PC-3 (cell line): ENCODE data around the gene RHOT2. TPM values are rescaled to one million over a fixed set of nuclear protein-coding genes. Genes with fewer than 3 reads are reported as not detected.
A peak's percentile ranks its signal among the peaks of the same experiment; 100 is the strongest.

Experiments used
- ATAC-seq: fragments of 200-7000 bp; cut with Tn5 transposase; 2 replicates; pipeline ENCODE4 v1.9.1; 2020; ENCODE audit warnings: mild to moderate bottlenecking, moderate library complexity
- Bru-seq: library from RNA; stranded (reverse); fragments of 400-500 nt; gene quantifications from one replicate; lab custom pipeline; 2021; lab: Mats Ljungman, UMichigan
- BruChase-seq, 2 experiments: library from RNA; stranded (reverse); fragments of 400-500 nt; gene quantifications; one replicate each; lab custom pipeline; 2021; lab: Mats Ljungman, UMichigan
- BruUV-seq: library from RNA; stranded (reverse); fragments of 400-500 nt; replicated peaks from 2 replicates; lab custom pipeline; 2021; lab: Mats Ljungman, UMichigan
- CTCF ChIA-PET: fragments of 300-600 bp; sonication (Branson Sonifier 250); formaldehyde crosslinking; loops from one replicate; lab custom pipeline; 2022; ENCODE audit warnings: antibody characterized with exemption; lab: Charles Lee
- POLR2A ChIA-PET: fragments of 300-600 bp; sonication (Branson Sonifier 250); formaldehyde crosslinking; loops from one replicate; lab custom pipeline; 2022; ENCODE audit warnings: antibody characterized with exemption; ENCODE audit not compliant: unreplicated experiment; lab: Charles Lee
- DNase-seq: peaks from one replicate; pipeline ENCODE4 v3.0.0-alpha.2; 2015
- H2AFZ ChIP-seq: fragments of 300-600 bp; sonication (generic); 2 replicates; pipeline ENCODE4 v1.6.0; 2016; ENCODE audit warnings: antibody characterized with exemption, low read length
- H3F3A ChIP-seq: fragments of 300-600 bp; sonication (generic); one replicate; pipeline ENCODE4 v1.6.0; 2017; ENCODE audit warnings: antibody characterized with exemption, low read length, control low read depth, mild to moderate bottlenecking; ENCODE audit not compliant: unreplicated experiment
- H3K27ac ChIP-seq: fragments of 300-600 bp; sonication (generic); 2 replicates; pipeline ENCODE4 v1.5.1; 2016; ENCODE audit warnings: mild to moderate bottlenecking, low read length
- H3K27me3 ChIP-seq: fragments of 300-600 bp; sonication (generic); 2 replicates; pipeline ENCODE4 v1.6.1; 2016; ENCODE audit warnings: low read length, mixed read lengths
- H3K36me3 ChIP-seq: fragments of 300-600 bp; sonication (generic); 2 replicates; pipeline ENCODE4 v1.6.1; 2016; ENCODE audit warnings: low read depth, mixed run types, low read length, mixed read lengths
- H3K4me1 ChIP-seq: fragments of 300-600 bp; sonication (generic); 2 replicates; pipeline ENCODE4 v1.5.1; 2016; ENCODE audit warnings: low read length; ENCODE audit not compliant: insufficient read depth
- H3K4me2 ChIP-seq: fragments of 300-600 bp; sonication (generic); 2 replicates; pipeline ENCODE4 v1.6.0; 2016; ENCODE audit warnings: low read length
- H3K4me3 ChIP-seq: fragments of 300-600 bp; sonication (generic); 2 replicates; pipeline ENCODE4 v1.5.1; 2016; ENCODE audit warnings: mild to moderate bottlenecking, low read length, mixed read lengths
- H3K79me2 ChIP-seq: fragments of 300-600 bp; sonication (generic); 2 replicates; pipeline ENCODE4 v1.6.1; 2017; ENCODE audit warnings: low read length, mixed read lengths
- H3K9ac ChIP-seq: fragments of 300-600 bp; sonication (generic); 2 replicates; pipeline ENCODE4 v1.6.0; 2016; ENCODE audit warnings: mild to moderate bottlenecking, low read length
- H3K9me2 ChIP-seq: fragments of 300-600 bp; sonication (generic); replicated peaks from 2 replicates; pipeline ENCODE4 v1.6.1; 2016; ENCODE audit warnings: mixed run types, low read length, mixed read lengths
- H3K9me3 ChIP-seq: fragments of 300-600 bp; sonication (generic); 2 replicates; pipeline ENCODE4 v1.6.1; 2016; ENCODE audit warnings: low read length, mixed read lengths
- H4K20me1 ChIP-seq: fragments of 300-600 bp; sonication (generic); 2 replicates; pipeline ENCODE4 v1.6.1; 2016; ENCODE audit warnings: low read length, mixed read lengths
- CTCF ChIP-seq: fragments of 300-600 bp; sonication (generic); conservative IDR thresholded peaks from 2 replicates; pipeline ENCODE4 v1.5.1; 2017; ENCODE audit warnings: antibody characterized with exemption, low read depth, mild to moderate bottlenecking, low read length
- EZH2 ChIP-seq: fragments of 300-600 bp; sonication (generic); IDR thresholded peaks from one replicate; pipeline ENCODE4 v1.6.1; 2017; ENCODE audit warnings: antibody characterized with exemption, mild to moderate bottlenecking, low read length; ENCODE audit not compliant: unreplicated experiment
- EZH2phosphoT487 ChIP-seq: fragments of 300-600 bp; sonication (generic); IDR thresholded peaks from 2 replicates; pipeline ENCODE4 v1.6.1; 2018; ENCODE audit warnings: mild to moderate bottlenecking, antibody characterized with exemption, low read length, borderline replicate concordance
- intact Hi-C: fragments of 100-400 bp; cut with micrococcal nuclease; formaldehyde crosslinking; loops from 2 replicates; pipeline ENCODE4 v1.9.0; 2023
- long read RNA-seq: library from polyadenylated mRNA; unstranded; transcript quantifications from one replicate; pipeline ENCODE4 v2.0.0, GENCODE V29; 2021; ENCODE audit not compliant: unreplicated experiment
- total RNA-seq: library from RNA; depleted of rRNA; stranded (reverse); fragments of >200 nt; gene quantifications from 2 replicates; pipeline ENCODE4 v1.2.3, GENCODE V29; 2014; rRNA removed

Gene RHOT2
- total RNA-seq: 93.0 and 100 TPM in 2 replicates
- Bru-seq, nascent RNA: percentile 61 among the genes with signal in this experiment
- BruChase-seq, experiment 1, labeled RNA remaining after a 6-hour chase: percentile 88 among the genes with signal in this experiment
- percentile 81 among the genes with signal in this experiment for BruChase-seq, experiment 2, labeled RNA remaining after a 2-hour chase
- long read RNA-seq, transcript RHOT2-201 (19 exons, 2,539 nt): major isoform, 35 of 205 reads
- long read RNA-seq, partial matches to known transcripts: 45 of 205 reads
- long read RNA-seq, other reads (novel, unspliced or antisense): 120 of 205 reads

DNA sequence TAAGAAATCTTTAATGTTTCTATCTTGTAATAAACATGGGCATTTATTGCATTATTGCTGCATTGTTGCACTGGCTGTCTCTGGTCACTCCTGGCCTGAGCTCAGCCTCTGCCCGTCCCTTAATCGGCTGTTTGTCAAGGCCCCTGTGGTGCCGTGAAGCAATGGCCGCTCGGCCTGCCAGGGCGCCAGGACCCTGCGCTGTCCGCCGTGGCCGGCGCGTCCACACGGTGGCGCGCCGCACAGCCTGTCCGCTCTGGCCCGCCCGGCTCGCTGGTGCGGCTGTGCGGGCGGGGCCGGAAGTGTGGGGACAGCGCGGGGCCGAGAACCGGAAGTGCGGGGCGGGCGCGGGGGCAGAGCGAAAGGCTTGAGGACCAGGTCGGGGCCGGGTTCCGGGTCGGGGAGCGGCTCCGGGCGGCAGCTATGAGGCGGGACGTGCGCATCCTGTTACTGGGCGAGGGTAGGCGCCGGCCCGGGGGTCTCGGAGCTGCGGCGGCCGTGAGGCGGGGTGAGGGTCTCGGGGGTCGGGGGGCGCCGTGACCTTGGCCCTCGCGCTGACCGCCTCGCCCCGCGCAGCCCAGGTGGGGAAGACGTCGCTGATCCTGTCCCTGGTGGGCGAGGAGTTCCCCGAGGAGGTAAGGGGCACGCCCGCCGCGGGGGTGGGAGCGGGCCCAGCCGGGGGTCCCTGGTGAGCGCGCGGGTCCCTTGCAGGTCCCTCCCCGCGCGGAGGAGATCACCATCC lies at the start of gene RHOT2:
TSS of gene RHOT2 (plus strand) at position 353 of the 739 bp plus-strand sequence. CDS start at position 421, 68 bp downstream.
- H3K27ac ChIP-seq: 0 out of 2 replicates have a peak within 1 kb of the TSS, but pooled peaks have one; percentile 11
- peak within 1 kb of the TSS; percentile 76 for H2AFZ ChIP-seq
- H3K9ac ChIP-seq: peak within 1 kb of the TSS; percentile 97
- H3K27me3 ChIP-seq: no peaks in the 10 kb centered on the region
- DNase-seq (peak; percentile 86), ATAC-seq (peak; percentile 89)
- no peaks in the 10 kb centered on the region for H3K9me2 ChIP-seq
- intact Hi-C loops: no loop called here
- ChIA-PET POLR2A (no interaction called here), CTCF (no interaction called here)
- TF ChIP-seq CTCF: peak; percentile 76
- TF ChIP-seq EZH2phosphoT487: no peak
- no peak for TF ChIP-seq EZH2
- H3K9me3 ChIP-seq: no peaks in the 10 kb centered on the region
- H3K79me2 ChIP-seq: peaks cover 22% of the 10 kb centered on the region
- no TSS peak for BruUV-seq
- H3K4me1 ChIP-seq: no peaks in the 10 kb centered on the region
- H3F3A ChIP-seq: no peaks in the 10 kb centered on the region
- no peaks in the 10 kb centered on the region for H4K20me1 ChIP-seq
- peak within 1 kb of the TSS; percentile 90 for H3K4me2 ChIP-seq
- H3K4me3 ChIP-seq: peak within 1 kb of the TSS; percentile 82
- H3K36me3 ChIP-seq: peaks cover 6% of the 10 kb centered on the region; the same call in 1 of the 2 replicates

- Histone ChIP-seq H4K20me1 (no peaks in the 10 kb centered on the region), H3K9ac (no peak overlapping the region)
Measured at GRCh38 chr16:619476-620100, 48.3 kb upstream of the RHOT2 start.

More at GRCh38 chr16:619476-620100, 48.3 kb upstream of the RHOT2 start:
- no peak for ATAC-seq
- CTCF ChIA-PET: no interaction called here
- Histone ChIP-seq H3K27me3 (no peaks in the 10 kb centered on the region), H3K27ac (no peak overlapping the region), H3K4me2 (no peak overlapping the region), H2AFZ (no peak overlapping the region), H3K4me3 (no peak overlapping the region), H3K9me3 (no peaks in the 10 kb centered on the region), H3F3A (no peaks in the 10 kb centered on the region), H3K79me2 (0 out of 2 replicates have a peak, but pooled peaks cover 3% of the 10 kb centered on the region), H3K9me2 (no peaks in the 10 kb centered on the region), H3K4me1 (peaks cover 14% of the 10 kb centered on the region), H3K36me3 (no peaks in the 10 kb centered on the region)
- BruUV-seq: no TSS peak
- TF ChIP-seq CTCF (no peak), EZH2phosphoT487 (no peak), EZH2 (no peak)
- POLR2A ChIA-PET: no interaction called here
- no peak for DNase-seq
- intact Hi-C loops: no loop called here
